HG03432 (cell line): ENCODE results near the gene MOB3B.
"Not testable (repeated sequence)": the region's sequence is repeated elsewhere in the genome, so short reads cannot be mapped to it uniquely, and the experiment has no call there.

Source experiments
- ATAC-seq: cut with Tn5 transposase; IDR thresholded peaks from one replicate; pipeline ENCODE4 v1.9.1; 2021; ENCODE audit warnings: mild to moderate bottlenecking, moderate library complexity; ENCODE audit not compliant: unreplicated experiment

Gene MOB3B

GRCh38 chr9:27519466-27520465 is 9.8 kb downstream of the MOB3B start:
- ATAC-seq, result no peak

- ATAC-seq, result no peak
Measured at GRCh38 chr9:27518809-27519208, 10.8 kb downstream of the MOB3B start.

GRCh38 chr9:27518006-27518405 is 11.6 kb downstream of the MOB3B start:
- ATAC-seq, result no peak

- no peak for ATAC-seq
Measured at GRCh38 chr9:27514551-27514950, 15.1 kb downstream of the MOB3B start.

- no peak for ATAC-seq
Measured at GRCh38 chr9:27511771-27512170, 17.8 kb downstream of the MOB3B start.

GRCh38 chr9:27510780-27511179 is 18.8 kb downstream of the MOB3B start:
- no peak for ATAC-seq

- ATAC-seq, result no peak
Measured at GRCh38 chr9:27506981-27507380, 22.6 kb downstream of the MOB3B start.

GRCh38 chr9:27505744-27506161 is 23.9 kb downstream of the MOB3B start:
- no peak for ATAC-seq

- ATAC-seq, result no peak
Measured at GRCh38 chr9:27504259-27504658, 25.4 kb downstream of the MOB3B start.

- no peak for ATAC-seq
Measured at GRCh38 chr9:27503623-27504022, 26.0 kb downstream of the MOB3B start.

GRCh38 chr9:27500902-27501301 is 28.7 kb downstream of the MOB3B start:
- ATAC-seq, result not testable (repeated sequence)

- peak; percentile 75 for ATAC-seq
Measured at GRCh38 chr9:27499451-27499850, 30.2 kb downstream of the MOB3B start.

GRCh38 chr9:27497883-27498417 is 31.7 kb downstream of the MOB3B start:
- ATAC-seq, result no peak

- ATAC-seq, result no peak
Measured at GRCh38 chr9:27496135-27496504, 33.5 kb downstream of the MOB3B start.

- ATAC-seq, result no peak
Measured at GRCh38 chr9:27495480-27496134, 34.0 kb downstream of the MOB3B start.

GRCh38 chr9:27491154-27491553 is 38.5 kb downstream of the MOB3B start:
- peak; percentile 40 for ATAC-seq

- ATAC-seq, result peak; percentile 83
Measured at GRCh38 chr9:27489087-27489876, 40.3 kb downstream of the MOB3B start.

GRCh38 chr9:27487927-27488326 is 41.7 kb downstream of the MOB3B start:
- ATAC-seq, result no peak

- no peak for ATAC-seq
Measured at GRCh38 chr9:27487128-27487640, 42.4 kb downstream of the MOB3B start.

- peak; percentile 80 for ATAC-seq
Measured at GRCh38 chr9:27485158-27485557, 44.5 kb downstream of the MOB3B start.

GRCh38 chr9:27483576-27483975 is 46.0 kb downstream of the MOB3B start:
- no peak for ATAC-seq
